Sigmoid colon (tissue), 4 donors: ENCODE data around the gene SESN3.

Experiments
- POLR2A ChIP-seq, 2 donors: fragments of 450-650 bp; IDR thresholded peaks; one replicate each; pipeline ENCODE4 v1.6.1; 2016; ENCODE audit warnings: antibody characterized with exemption in 2 of 2, mild to moderate bottlenecking in 2 of 2, moderate library complexity in 2 of 2
- POLR2AphosphoS5 ChIP-seq, 4 donors: sonication (generic); formaldehyde crosslinking; IDR thresholded peaks; one replicate each; pipeline ENCODE4 v1.6.1; 2017; ENCODE audit warnings: antibody characterized with exemption in 4 of 4

- no peak for TF ChIP-seq POLR2AphosphoS5 (IDR thresholded peaks at IDR 0.05)
- TF ChIP-seq POLR2A (IDR thresholded peaks at IDR 0.05), result no peak
Observed at GRCh38 chr11:95145430-95146060, 85.5 kb downstream of the SESN3 start.
